ENCODE results near the gene MUL1.

MUL1 gene

DNA sequence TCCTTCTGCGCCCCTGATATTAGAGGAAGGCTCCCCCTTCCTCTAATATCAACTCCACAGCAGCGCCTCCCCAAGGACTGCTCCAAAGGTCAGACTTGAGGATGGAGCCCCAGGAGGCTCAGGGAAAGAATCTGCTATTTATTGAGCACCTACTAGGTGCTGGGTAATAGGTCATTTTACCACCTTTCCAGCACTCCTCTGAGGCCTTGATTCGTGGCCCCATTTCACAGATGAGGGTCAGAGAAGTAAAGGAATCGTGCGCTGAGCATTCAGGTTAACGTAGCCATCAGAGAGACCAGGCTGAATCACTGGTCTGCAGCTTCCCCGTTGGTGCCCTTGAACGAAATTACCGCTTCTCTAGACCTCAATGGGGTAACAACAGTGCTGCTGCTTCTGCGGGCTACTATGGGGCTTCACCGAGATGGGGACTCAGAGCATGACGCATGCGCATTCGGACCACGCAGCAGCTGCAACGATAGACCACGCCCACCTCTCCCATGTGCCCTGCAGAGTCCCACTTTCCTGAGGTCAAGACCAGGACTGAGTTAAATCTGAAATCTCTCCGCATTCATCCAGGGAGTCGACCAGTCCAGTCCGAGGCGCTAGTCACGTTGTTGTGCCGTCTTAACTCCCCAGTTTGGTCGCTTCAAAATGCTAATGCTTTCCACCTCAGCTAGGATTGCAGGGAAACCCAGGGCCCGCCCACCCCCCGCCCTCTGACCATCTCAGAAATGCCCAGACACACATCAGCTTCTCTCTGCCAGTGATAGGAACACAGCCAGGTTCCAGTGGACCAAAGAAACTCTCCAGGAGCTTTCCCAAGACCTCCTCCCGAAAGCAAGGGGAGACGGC lies 34.9 kb downstream of the MUL1 start:
- peak; percentile 75 for FAIRE-seq
- no peak for DNase-seq (ENCODE audit: extremely low spot score, insufficient read length, low read depth)

GRCh38 chr1:20472121-20472520 lies 35.8 kb downstream of the MUL1 start:
- no peak for FAIRE-seq
- no peak for DNase-seq (ENCODE audit: extremely low spot score, insufficient read length, low read depth)

DNA sequence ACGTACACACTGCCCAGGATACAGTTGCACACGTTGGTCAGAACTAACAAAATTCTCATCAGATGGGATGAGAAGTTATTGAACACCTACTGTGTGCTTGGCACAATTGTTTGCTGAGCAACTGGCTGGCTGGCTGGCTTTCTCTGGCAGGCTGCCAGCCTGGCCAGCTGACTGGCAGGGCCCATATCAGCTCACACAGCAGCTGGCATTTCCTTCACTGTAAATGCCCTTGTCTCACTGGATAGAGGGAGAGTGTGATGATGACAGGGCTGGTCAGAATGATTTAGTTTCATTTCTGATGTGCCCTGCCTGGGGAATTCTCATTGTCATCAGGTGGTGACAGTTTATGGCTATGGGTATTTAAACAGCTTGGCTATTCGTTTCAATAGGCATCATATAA lies 37.8 kb downstream of the MUL1 start:
- no peak for FAIRE-seq
- no peak for DNase-seq (ENCODE audit: extremely low spot score, insufficient read length, low read depth)

DNA sequence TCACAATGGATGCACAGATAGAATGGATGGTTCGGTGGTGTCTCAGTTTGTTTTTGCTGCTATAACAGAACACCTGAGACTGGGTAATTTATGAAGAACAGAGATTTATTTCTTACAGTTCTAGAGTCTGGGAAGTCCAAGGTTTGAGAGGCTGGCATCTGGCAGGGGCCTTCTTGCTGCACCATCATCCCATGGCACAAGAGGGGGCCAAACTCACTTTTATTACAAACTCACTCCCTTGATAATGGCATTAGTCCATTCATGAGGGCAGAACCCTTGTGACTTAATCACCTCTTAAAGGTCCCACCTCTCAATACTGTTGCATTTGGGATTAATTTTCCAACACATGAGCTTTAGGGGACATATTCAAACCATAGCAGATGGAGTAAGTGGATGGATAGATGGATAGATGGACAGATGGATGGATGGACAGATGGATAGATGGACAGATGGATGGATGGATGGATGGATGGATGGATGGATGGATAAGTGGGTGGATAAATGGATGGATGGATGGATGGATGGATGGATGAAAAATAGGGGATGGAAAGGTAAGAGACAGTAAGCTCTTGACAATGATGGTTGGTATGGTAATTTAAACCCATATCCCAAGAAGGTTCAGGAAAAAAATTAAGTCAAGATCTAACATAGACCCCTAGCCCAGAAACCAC lies 38.4 kb downstream of the MUL1 start:
- no peak for FAIRE-seq
- DNase-seq (ENCODE audit: extremely low spot score, insufficient read length, low read depth), result no peak

- FAIRE-seq (no peak), DNase-seq (ENCODE audit: extremely low spot score, insufficient read length, low read depth) (no peak)
These were observed 41.7 kb downstream of the MUL1 start for GRCh38 chr1:20466273-20466672.

GRCh38 chr1:20465187-20465586 lies 42.8 kb downstream of the MUL1 start:
- no peak for DNase-seq (ENCODE audit: extremely low spot score, insufficient read length, low read depth)
- no peak for FAIRE-seq

GRCh38 chr1:20463502-20463901 lies 44.4 kb downstream of the MUL1 start:
- DNase-seq (ENCODE audit: extremely low spot score, insufficient read length, low read depth) (no peak), FAIRE-seq (no peak)

DNA sequence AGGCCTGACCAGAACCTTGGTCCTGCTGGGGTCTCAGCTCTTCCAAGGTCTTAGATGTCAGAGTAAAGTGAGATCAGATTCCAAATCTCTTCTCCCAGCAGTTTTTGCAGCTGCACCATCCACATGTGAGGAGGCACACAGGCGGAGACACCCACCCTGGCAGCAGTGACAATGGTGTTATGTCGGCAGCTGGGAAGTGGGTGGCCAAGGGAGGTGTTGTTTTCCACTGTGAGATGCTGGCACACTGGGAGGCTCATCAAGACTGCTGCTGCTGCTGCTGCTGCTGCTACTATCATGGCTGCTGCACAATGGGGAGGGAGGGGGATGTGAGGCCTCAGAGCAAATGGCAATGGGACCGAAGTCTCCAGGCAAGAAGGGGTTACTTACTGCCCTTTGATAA lies 45.6 kb downstream of the MUL1 start:
- FAIRE-seq, result no peak
- DNase-seq (ENCODE audit: extremely low spot score, insufficient read length, low read depth), result no peak

- no peak for DNase-seq (ENCODE audit: extremely low spot score, insufficient read length, low read depth)
- FAIRE-seq, result no peak
These were observed 49.2 kb downstream of the MUL1 start for GRCh38 chr1:20458717-20459116.

DNA sequence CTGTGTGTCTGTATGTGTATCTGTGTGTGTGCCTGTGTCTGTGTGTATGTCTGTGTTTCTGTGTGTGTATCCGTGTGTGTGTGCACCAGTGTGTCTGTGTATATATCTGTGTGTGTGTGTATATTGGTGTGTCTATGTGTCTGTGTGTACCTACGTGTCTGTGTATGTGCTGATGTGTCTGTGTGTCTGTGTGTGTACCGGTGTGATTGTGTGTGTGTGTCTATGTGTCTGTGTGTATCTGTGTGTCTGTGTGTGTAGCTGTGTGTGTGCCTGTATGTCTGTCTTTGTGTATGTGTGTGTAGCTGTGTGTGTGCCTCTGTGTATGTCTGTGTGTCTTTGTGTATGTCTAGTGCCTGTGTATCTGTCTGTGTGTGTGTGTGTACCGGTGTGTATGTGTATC lies 53.9 kb downstream of the MUL1 start:
- FAIRE-seq, result no peak
- DNase-seq (ENCODE audit: extremely low spot score, insufficient read length, low read depth), result no peak

GRCh38 chr1:20449735-20450311 lies 58.1 kb downstream of the MUL1 start:
- FAIRE-seq, result no peak
- DNase-seq (ENCODE audit: extremely low spot score, insufficient read length, low read depth), result no peak
